ENCODE measurements around the gene HS3ST2.

The HS3ST2 gene

DNA sequence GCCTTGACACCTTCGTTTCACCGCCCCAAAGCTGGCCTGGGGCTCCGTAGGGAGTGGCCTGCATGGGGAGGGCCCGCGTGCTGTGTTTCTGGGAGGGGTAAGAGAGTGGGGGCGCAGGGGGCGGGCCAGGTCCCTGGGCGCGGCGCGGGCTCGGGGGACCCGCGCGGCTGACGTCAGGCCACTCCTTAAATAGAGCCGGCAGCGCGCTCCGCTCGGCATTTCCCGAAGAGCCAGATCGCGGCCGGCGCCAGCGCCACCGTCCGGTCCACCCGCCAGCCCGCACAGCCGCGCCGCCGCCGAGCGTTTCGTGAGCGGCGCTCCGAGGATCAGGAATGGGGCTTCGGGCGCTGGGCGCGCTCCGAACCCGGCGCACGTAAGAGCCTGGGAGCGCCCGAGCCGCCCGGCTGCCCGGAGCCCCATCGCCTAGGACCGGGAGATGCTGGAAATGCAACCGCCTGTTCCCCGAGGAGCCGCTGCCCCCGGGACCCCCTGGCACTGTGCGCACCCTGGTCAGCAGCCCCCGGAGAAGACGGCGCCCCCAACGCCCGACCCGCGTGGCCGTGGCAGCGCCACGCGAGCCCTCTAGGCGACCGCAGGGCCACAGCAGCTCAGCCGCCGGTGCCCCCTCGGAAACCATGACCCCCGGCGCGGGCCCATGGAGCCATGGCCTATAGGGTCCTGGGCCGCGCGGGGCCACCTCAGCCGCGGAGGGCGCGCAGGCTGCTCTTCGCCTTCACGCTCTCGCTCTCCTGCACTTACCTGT is at the start of gene HS3ST2:
HS3ST2 (plus strand) TSS at position 215 of the 763 bp plus-strand sequence; CDS start at position 664, 449 bp downstream.
- Histone ChIP-seq H3K27ac (ENCODE audit: low read depth, low read length) (no peak within 1 kb of the TSS), H3K4me1 (ENCODE audit: control insufficient read depth, insufficient read depth, low read length) (no peaks in the 10 kb centered on the region), H3K9ac (ENCODE audit: low read length) (no peak within 1 kb of the TSS), H3K27me3 (ENCODE audit: control insufficient read depth, insufficient read depth, low read length) (peaks cover 11% of the 10 kb centered on the region), H3K4me3 (ENCODE audit: low read length) (peak within 1 kb of the TSS; percentile 60), H3K36me3 (ENCODE audit: control insufficient read depth, insufficient read depth, low read length) (no peaks in the 10 kb centered on the region)

GRCh38 chr16:22764662-22765327 is 49.2 kb upstream of the HS3ST2 start:
- no peak overlapping the region for H3K9ac ChIP-seq (ENCODE audit: low read length)
- H3K27me3 ChIP-seq (ENCODE audit: control insufficient read depth, insufficient read depth, low read length), result no peaks in the 10 kb centered on the region
- H3K4me3 ChIP-seq (ENCODE audit: low read length), result no peak overlapping the region
- H3K36me3 ChIP-seq (ENCODE audit: control insufficient read depth, insufficient read depth, low read length), result no peaks in the 10 kb centered on the region
- peaks cover 25% of the 10 kb centered on the region for H3K4me1 ChIP-seq (ENCODE audit: control insufficient read depth, insufficient read depth, low read length)
- H3K27ac ChIP-seq (ENCODE audit: low read depth, low read length), result peak overlapping the region; percentile 78

- Histone ChIP-seq H3K4me1 (ENCODE audit: control insufficient read depth, insufficient read depth, low read length) (peaks cover 25% of the 10 kb centered on the region), H3K27me3 (ENCODE audit: control insufficient read depth, insufficient read depth, low read length) (no peaks in the 10 kb centered on the region), H3K27ac (ENCODE audit: low read depth, low read length) (peak overlapping the region; percentile 78), H3K36me3 (ENCODE audit: control insufficient read depth, insufficient read depth, low read length) (no peaks in the 10 kb centered on the region), H3K4me3 (ENCODE audit: low read length) (no peak overlapping the region), H3K9ac (ENCODE audit: low read length) (no peak overlapping the region)
Observed at GRCh38 chr16:22765479-22765878, 48.5 kb upstream of the HS3ST2 start.

DNA sequence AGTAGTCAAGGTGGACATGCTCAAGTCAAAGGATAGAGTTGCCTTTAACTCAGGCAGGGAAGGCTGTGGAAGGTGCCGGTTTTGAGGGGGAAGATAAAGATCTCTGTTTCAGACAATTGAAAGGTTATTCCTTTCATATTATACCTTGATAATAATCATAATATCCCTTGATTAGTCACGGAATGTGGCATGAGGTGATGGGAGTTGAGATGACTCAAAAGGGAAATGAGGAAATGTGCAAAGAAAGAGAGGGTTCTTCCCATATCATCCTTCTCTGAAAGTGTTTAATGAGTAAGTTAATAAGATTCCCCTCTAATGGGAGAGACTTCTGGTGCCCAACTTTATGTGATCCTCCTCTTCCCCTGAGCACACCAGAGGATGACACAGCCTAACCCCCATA is 43.1 kb upstream of the HS3ST2 start:
- peaks cover 1% of the 10 kb centered on the region for H3K4me1 ChIP-seq (ENCODE audit: control insufficient read depth, insufficient read depth, low read length)
- no peaks in the 10 kb centered on the region for H3K27me3 ChIP-seq (ENCODE audit: control insufficient read depth, insufficient read depth, low read length)
- no peak overlapping the region for H3K4me3 ChIP-seq (ENCODE audit: low read length)
- H3K27ac ChIP-seq (ENCODE audit: low read depth, low read length), result no peak overlapping the region
- H3K9ac ChIP-seq (ENCODE audit: low read length), result no peak overlapping the region
- H3K36me3 ChIP-seq (ENCODE audit: control insufficient read depth, insufficient read depth, low read length), result no peaks in the 10 kb centered on the region

DNA sequence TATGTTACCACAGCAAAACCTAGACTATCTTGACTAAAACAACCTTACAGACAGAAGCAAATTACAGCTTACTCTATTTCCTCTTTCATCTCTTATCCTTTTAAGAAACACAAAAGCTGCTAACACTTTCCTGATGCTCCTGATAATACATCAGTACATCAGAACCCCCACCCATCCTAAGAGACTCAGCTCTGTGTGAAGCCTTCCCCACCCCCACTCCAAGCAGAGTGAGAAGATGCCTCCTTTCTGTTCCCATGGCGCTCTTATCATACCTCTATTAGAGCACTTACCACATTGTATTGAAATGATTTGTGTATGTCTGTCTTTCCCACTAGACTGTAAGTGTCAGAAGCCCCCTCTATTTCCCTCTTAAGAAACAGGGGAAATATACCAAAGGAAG is 42.4 kb upstream of the HS3ST2 start:
- Histone ChIP-seq H3K27me3 (ENCODE audit: control insufficient read depth, insufficient read depth, low read length) (no peaks in the 10 kb centered on the region), H3K36me3 (ENCODE audit: control insufficient read depth, insufficient read depth, low read length) (no peaks in the 10 kb centered on the region), H3K27ac (ENCODE audit: low read depth, low read length) (no peak overlapping the region), H3K4me3 (ENCODE audit: low read length) (no peak overlapping the region), H3K4me1 (ENCODE audit: control insufficient read depth, insufficient read depth, low read length) (no peaks in the 10 kb centered on the region), H3K9ac (ENCODE audit: low read length) (no peak overlapping the region)

- Histone ChIP-seq H3K27ac (ENCODE audit: low read depth, low read length) (no peak overlapping the region), H3K36me3 (ENCODE audit: control insufficient read depth, insufficient read depth, low read length) (no peaks in the 10 kb centered on the region), H3K27me3 (ENCODE audit: control insufficient read depth, insufficient read depth, low read length) (no peaks in the 10 kb centered on the region)
Observed at GRCh38 chr16:22775220-22775922, 38.6 kb upstream of the HS3ST2 start.

GRCh38 chr16:22781480-22781879 is 32.5 kb upstream of the HS3ST2 start:
- Histone ChIP-seq H3K36me3 (ENCODE audit: control insufficient read depth, insufficient read depth, low read length) (no peaks in the 10 kb centered on the region), H3K27me3 (ENCODE audit: control insufficient read depth, insufficient read depth, low read length) (no peaks in the 10 kb centered on the region), H3K27ac (ENCODE audit: low read depth, low read length) (no peak overlapping the region), H3K9ac (ENCODE audit: low read length) (no peak overlapping the region), H3K4me3 (ENCODE audit: low read length) (no peak overlapping the region), H3K4me1 (ENCODE audit: control insufficient read depth, insufficient read depth, low read length) (no peaks in the 10 kb centered on the region)

More at GRCh38 chr16:22775220-22775922, 38.6 kb upstream of the HS3ST2 start:
- Histone ChIP-seq H3K4me1 (ENCODE audit: control insufficient read depth, insufficient read depth, low read length) (no peaks in the 10 kb centered on the region), H3K9ac (ENCODE audit: low read length) (no peak overlapping the region), H3K4me3 (ENCODE audit: low read length) (no peak overlapping the region)

- no peak overlapping the region for H3K4me3 ChIP-seq (ENCODE audit: low read length)
- no peak overlapping the region for H3K9ac ChIP-seq (ENCODE audit: low read length)
- no peaks in the 10 kb centered on the region for H3K27me3 ChIP-seq (ENCODE audit: control insufficient read depth, insufficient read depth, low read length)
- no peak overlapping the region for H3K27ac ChIP-seq (ENCODE audit: low read depth, low read length)
- H3K36me3 ChIP-seq (ENCODE audit: control insufficient read depth, insufficient read depth, low read length), result no peaks in the 10 kb centered on the region
- no peaks in the 10 kb centered on the region for H3K4me1 ChIP-seq (ENCODE audit: control insufficient read depth, insufficient read depth, low read length)
Observed at GRCh38 chr16:22782314-22782713, 31.6 kb upstream of the HS3ST2 start.

GRCh38 chr16:22784690-22785214 is 29.2 kb upstream of the HS3ST2 start:
- no peak overlapping the region for H3K4me3 ChIP-seq (ENCODE audit: low read length)
- no peak overlapping the region for H3K9ac ChIP-seq (ENCODE audit: low read length)
- H3K36me3 ChIP-seq (ENCODE audit: control insufficient read depth, insufficient read depth, low read length), result no peaks in the 10 kb centered on the region
- no peak overlapping the region for H3K27ac ChIP-seq (ENCODE audit: low read depth, low read length)
- no peaks in the 10 kb centered on the region for H3K27me3 ChIP-seq (ENCODE audit: control insufficient read depth, insufficient read depth, low read length)
- H3K4me1 ChIP-seq (ENCODE audit: control insufficient read depth, insufficient read depth, low read length), result no peaks in the 10 kb centered on the region

- Histone ChIP-seq H3K9ac (ENCODE audit: low read length) (no peak overlapping the region), H3K4me1 (ENCODE audit: control insufficient read depth, insufficient read depth, low read length) (no peaks in the 10 kb centered on the region), H3K4me3 (ENCODE audit: low read length) (no peak overlapping the region), H3K27me3 (ENCODE audit: control insufficient read depth, insufficient read depth, low read length) (no peaks in the 10 kb centered on the region), H3K27ac (ENCODE audit: low read depth, low read length) (no peak overlapping the region), H3K36me3 (ENCODE audit: control insufficient read depth, insufficient read depth, low read length) (no peaks in the 10 kb centered on the region)
Observed at GRCh38 chr16:22785552-22785951, 28.4 kb upstream of the HS3ST2 start.

DNA sequence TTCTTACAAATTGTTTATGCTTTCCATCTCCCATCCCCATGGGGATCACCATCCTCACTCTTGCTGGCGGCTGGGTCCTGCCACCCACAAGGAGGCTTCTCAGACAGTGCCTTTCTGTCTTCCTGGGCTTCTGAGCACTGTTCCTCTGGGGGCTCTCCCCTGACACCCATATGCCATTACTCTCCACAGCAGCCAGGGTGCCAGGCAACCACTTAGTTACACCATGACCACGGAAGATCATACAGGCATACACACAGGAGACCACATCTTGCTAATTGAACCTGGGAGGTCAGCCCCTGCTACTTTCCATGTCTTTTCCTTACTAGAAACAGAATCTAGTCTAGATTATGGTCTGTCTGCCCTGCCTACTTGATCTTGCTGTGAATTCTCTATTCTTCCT is 27.7 kb upstream of the HS3ST2 start:
- H3K36me3 ChIP-seq (ENCODE audit: control insufficient read depth, insufficient read depth, low read length), result no peaks in the 10 kb centered on the region
- H3K4me1 ChIP-seq (ENCODE audit: control insufficient read depth, insufficient read depth, low read length), result no peaks in the 10 kb centered on the region
- H3K9ac ChIP-seq (ENCODE audit: low read length), result no peak overlapping the region
- no peaks in the 10 kb centered on the region for H3K27me3 ChIP-seq (ENCODE audit: control insufficient read depth, insufficient read depth, low read length)
- H3K4me3 ChIP-seq (ENCODE audit: low read length), result no peak overlapping the region
- no peak overlapping the region for H3K27ac ChIP-seq (ENCODE audit: low read depth, low read length)

GRCh38 chr16:22786691-22787090 is 27.3 kb upstream of the HS3ST2 start:
- no peak overlapping the region for H3K27ac ChIP-seq (ENCODE audit: low read depth, low read length)
- H3K27me3 ChIP-seq (ENCODE audit: control insufficient read depth, insufficient read depth, low read length), result no peaks in the 10 kb centered on the region
- no peaks in the 10 kb centered on the region for H3K4me1 ChIP-seq (ENCODE audit: control insufficient read depth, insufficient read depth, low read length)
- no peak overlapping the region for H3K9ac ChIP-seq (ENCODE audit: low read length)
- no peaks in the 10 kb centered on the region for H3K36me3 ChIP-seq (ENCODE audit: control insufficient read depth, insufficient read depth, low read length)
- H3K4me3 ChIP-seq (ENCODE audit: low read length), result no peak overlapping the region
